A673 (cell line): Measurements from ENCODE around the gene POSTN. TPM values are rescaled to one million over a fixed set of nuclear protein-coding genes. Genes with fewer than 3 reads are reported as not detected.

ENCODE experiments used
- Bru-seq: library from RNA; stranded (reverse); fragments of 400-500 nt; gene quantifications from one replicate; lab custom pipeline; 2021; lab: Mats Ljungman, UMichigan
- BruChase-seq, 2 experiments: library from RNA; stranded (reverse); fragments of 400-500 nt; gene quantifications; one replicate each; lab custom pipeline; 2021; lab: Mats Ljungman, UMichigan
- BruUV-seq: library from RNA; stranded (reverse); fragments of 400-500 nt; replicated peaks from 2 replicates; lab custom pipeline; 2021; lab: Mats Ljungman, UMichigan
- CTCF ChIA-PET: fragments of 300-600 bp; sonication (Branson Sonifier 250); formaldehyde crosslinking; loops from one replicate; lab custom pipeline; 2022; ENCODE audit warnings: antibody characterized with exemption; lab: Charles Lee
- POLR2A ChIA-PET: fragments of 300-600 bp; sonication (Branson Sonifier 250); formaldehyde crosslinking; loops from one replicate; lab custom pipeline; 2022; ENCODE audit warnings: antibody characterized with exemption; ENCODE audit not compliant: low non-redundant PET; lab: Charles Lee
- DNase-seq: peaks from one replicate; pipeline ENCODE4 v3.0.0-alpha.2; 2015; ENCODE audit warnings: low spot score
- H3K27ac ChIP-seq: fragments of 200-600 bp; sonication (generic); 2 replicates; pipeline ENCODE4 v1.5.1; 2016; ENCODE audit warnings: mixed run types, low read depth, mild to moderate bottlenecking, mixed read lengths, antibody characterized with exemption, low read length; ENCODE audit not compliant: poor library complexity, severe bottlenecking
- H3K27me3 ChIP-seq: fragments of 200-600 bp; sonication (generic); replicated peaks from 2 replicates; pipeline ENCODE4 v1.6.1; 2017; ENCODE audit warnings: mixed run types, low read depth, mild to moderate bottlenecking, mixed read lengths, antibody characterized with exemption, low read length; ENCODE audit not compliant: insufficient read depth, poor library complexity
- H3K36me3 ChIP-seq: fragments of 200-600 bp; sonication (generic); 2 replicates; pipeline ENCODE4 v1.6.1; 2016; ENCODE audit warnings: mixed run types, mild to moderate bottlenecking, mixed read lengths, antibody characterized with exemption, low read length; ENCODE audit not compliant: insufficient read depth, poor library complexity, severe bottlenecking
- H3K4me1 ChIP-seq: fragments of 200-600 bp; sonication (generic); 2 replicates; pipeline ENCODE4 v1.6.1; 2017; ENCODE audit warnings: mixed run types, mild to moderate bottlenecking, mixed read lengths, antibody characterized with exemption, low read length; ENCODE audit not compliant: insufficient read depth, poor library complexity, severe bottlenecking
- H3K4me3 ChIP-seq: fragments of 200-600 bp; sonication (generic); 2 replicates; pipeline ENCODE4 v1.5.1; 2016; ENCODE audit warnings: low read depth, mixed run types, mild to moderate bottlenecking, mixed read lengths, low read length; ENCODE audit not compliant: poor library complexity, severe bottlenecking
- H3K9me3 ChIP-seq: fragments of 200-600 bp; sonication (generic); 2 replicates; pipeline ENCODE4 v1.6.1; 2016; ENCODE audit warnings: mixed run types, low read depth, mild to moderate bottlenecking, mixed read lengths, antibody characterized with exemption, low read length; ENCODE audit not compliant: poor library complexity, severe bottlenecking
- CTCF ChIP-seq: fragments of 300-800, 200-600 bp; sonication (generic); conservative IDR thresholded peaks from 2 replicates; pipeline ENCODE4 v1.5.1; 2017; ENCODE audit warnings: low read depth, mild to moderate bottlenecking, antibody characterized with exemption, low read length, moderate library complexity, mixed read lengths
- EZH2 ChIP-seq: fragments of 200-600 bp; sonication (generic); IDR thresholded peaks from 2 replicates; pipeline ENCODE4 v1.6.1; 2017; ENCODE audit warnings: borderline replicate concordance, low read depth, mild to moderate bottlenecking, mixed read lengths, antibody characterized with exemption, low read length; ENCODE audit not compliant: poor library complexity, severe bottlenecking
- intact Hi-C: fragments of 100-400 bp; cut with micrococcal nuclease; formaldehyde crosslinking; loops from one replicate; pipeline ENCODE4 v1.10.0; 2022; ENCODE audit not compliant: unreplicated experiment
- long read RNA-seq: library from polyadenylated mRNA; stranded (forward); transcript quantifications from one replicate; pipeline ENCODE4 v2.0.0, GENCODE V29; 2022
- total RNA-seq: library from RNA; stranded (reverse); gene quantifications from 2 replicates; pipeline ENCODE4 v1.2.3, GENCODE V29; 2021

The POSTN gene
- total RNA-seq (1.8 and 3.2 TPM in 2 replicates), Bru-seq, nascent RNA (percentile 25 among the genes with signal in this experiment), BruChase-seq, experiment 1, labeled RNA remaining after a 2-hour chase (percentile 27 among the genes with signal in this experiment), BruChase-seq, experiment 2, labeled RNA remaining after a 6-hour chase (percentile 27 among the genes with signal in this experiment)
- long read RNA-seq, partial matches to known transcripts: 0 of 2 reads
- long read RNA-seq, other reads (novel, unspliced or antisense): 0 of 2 reads

GRCh38 chr13:37598597-37598996 lies at the start of gene POSTN:
Gene POSTN, minus strand, starts transcription at chr13:37598768. Its CDS starts 42 bp downstream, at chr13:37598726.
- intact Hi-C loops: no loop called here
- no TSS peak for BruUV-seq

GRCh38 chr13:37647031-37647650 lies 48.6 kb upstream of the POSTN start:
- POLR2A ChIA-PET: no interaction called here
- H3K9me3 ChIP-seq: no peaks in the 10 kb centered on the region
- H3K36me3 ChIP-seq: no peaks in the 10 kb centered on the region
- no peaks in the 10 kb centered on the region for H3K27me3 ChIP-seq
- intact Hi-C loops: no loop called here
- CTCF ChIA-PET: no interaction called here
- H3K4me1 ChIP-seq: peaks cover 1% of the 10 kb centered on the region
- no peak overlapping the region for H3K4me3 ChIP-seq
- no TSS peak for BruUV-seq
- no peak overlapping the region for H3K27ac ChIP-seq
- TF ChIP-seq CTCF: no peak
- no peak for DNase-seq

More at GRCh38 chr13:37598597-37598996, at the start of gene POSTN:
- Histone ChIP-seq H3K27ac (no peak within 1 kb of the TSS), H3K4me1 (no peaks in the 10 kb centered on the region), H3K4me3 (no peak within 1 kb of the TSS), H3K27me3 (no peaks in the 10 kb centered on the region), H3K36me3 (no peaks in the 10 kb centered on the region), H3K9me3 (no peaks in the 10 kb centered on the region)
- no peak for DNase-seq
- TF ChIP-seq CTCF (no peak), EZH2 (no peak)
- CTCF ChIA-PET: no interaction called here
- POLR2A ChIA-PET: no interaction called here

- intact Hi-C loops: no loop called here
- no TSS peak for BruUV-seq
- no peak for DNase-seq
- H3K36me3 ChIP-seq: no peaks in the 10 kb centered on the region
- no peak overlapping the region for H3K27ac ChIP-seq
- CTCF ChIA-PET: no interaction called here
- no peak for TF ChIP-seq EZH2
- no peak for TF ChIP-seq CTCF
- peaks cover 8% of the 10 kb centered on the region for H3K4me1 ChIP-seq
- H3K4me3 ChIP-seq: no peak overlapping the region
- POLR2A ChIA-PET: no interaction called here
- H3K9me3 ChIP-seq: no peaks in the 10 kb centered on the region
- H3K27me3 ChIP-seq: no peaks in the 10 kb centered on the region
These were observed 48.0 kb upstream of the POSTN start for GRCh38 chr13:37646531-37646930.
